NCI-H345 (cell line): ENCODE results near the gene TYSND1.
"Not testable (repeated sequence)": the region's sequence is repeated elsewhere in the genome, so short reads cannot be mapped to it uniquely, and the experiment has no call there.

Experiments
- DNase-seq: peaks from one replicate; lab custom pipeline; 2025; lab: John Stamatoyannopoulos, UW

Gene TYSND1

GRCh38 chr10:70146489-70147258, at the start of gene TYSND1:
TSS of gene TYSND1 (minus strand) at chr10:70146700. CDS start at chr10:70146586, 114 bp downstream.
- DNase-seq: peak; percentile 97

- DNase-seq: no peak
Measured at GRCh38 chr10:70193391-70193844, 46.9 kb upstream of the TYSND1 start.

- no peak for DNase-seq
Measured at GRCh38 chr10:70192326-70192968, 45.9 kb upstream of the TYSND1 start.

GRCh38 chr10:70191972-70192305, 45.4 kb upstream of the TYSND1 start:
- DNase-seq: no peak

- DNase-seq: peak; percentile 10
Measured at GRCh38 chr10:70191161-70191971, 44.9 kb upstream of the TYSND1 start.

GRCh38 chr10:70190581-70190980, 44.1 kb upstream of the TYSND1 start:
- no peak for DNase-seq

- DNase-seq: no peak
Measured at GRCh38 chr10:70190102-70190501, 43.6 kb upstream of the TYSND1 start.

- DNase-seq: no peak
Measured at GRCh38 chr10:70188768-70189167, 42.3 kb upstream of the TYSND1 start.

- no peak for DNase-seq
Measured at GRCh38 chr10:70186571-70186970, 40.1 kb upstream of the TYSND1 start.

- DNase-seq: no peak
Measured at GRCh38 chr10:70186090-70186489, 39.6 kb upstream of the TYSND1 start.

- DNase-seq: no peak
Measured at GRCh38 chr10:70183304-70183703, 36.8 kb upstream of the TYSND1 start.

- not testable (repeated sequence) for DNase-seq
Measured at GRCh38 chr10:70179209-70179608, 32.7 kb upstream of the TYSND1 start.

- no peak for DNase-seq
Measured at GRCh38 chr10:70178139-70178725, 31.7 kb upstream of the TYSND1 start.

GRCh38 chr10:70176441-70176840, 29.9 kb upstream of the TYSND1 start:
- DNase-seq: no peak

- no peak for DNase-seq
Measured at GRCh38 chr10:70175516-70175915, 29.0 kb upstream of the TYSND1 start.

GRCh38 chr10:70174058-70174741, 27.7 kb upstream of the TYSND1 start:
- no peak for DNase-seq

GRCh38 chr10:70169649-70170364, 23.3 kb upstream of the TYSND1 start:
- no peak for DNase-seq

- DNase-seq: no peak
Measured at GRCh38 chr10:70169011-70169410, 22.5 kb upstream of the TYSND1 start.

GRCh38 chr10:70167246-70167645, 20.7 kb upstream of the TYSND1 start:
- DNase-seq: no peak

- no peak for DNase-seq
Measured at GRCh38 chr10:70166394-70166793, 19.9 kb upstream of the TYSND1 start.

GRCh38 chr10:70164163-70164562, 17.7 kb upstream of the TYSND1 start:
- no peak for DNase-seq
